Keratinocyte (primary cell): ENCODE results near the gene MXI1. TPM values are rescaled to one million over a fixed set of nuclear protein-coding genes. Genes with fewer than 3 reads are reported as not detected.
"Not testable (repeated sequence)": the region's sequence is repeated elsewhere in the genome, so short reads cannot be mapped to it uniquely, and the experiment has no call there.

ENCODE experiments used
- DNase-seq: peaks from one replicate; pipeline ENCODE4 v3.0.0-alpha.2; 2011; ENCODE audit warnings: low read depth, missing footprints, low spot score
- FAIRE-seq: peaks from 2 replicates; lab custom pipeline; 2011; peaks lifted over from hg19 to GRCh38; lab: Jason Lieb, UNC
- H2AFZ ChIP-seq: 2 replicates; pipeline ENCODE4 v1.6.0; 2012; ENCODE audit warnings: low read length, control low read depth, inconsistent platforms; ENCODE audit not compliant: control insufficient read depth
- H3K27ac ChIP-seq: 2 replicates; pipeline ENCODE4 v1.5.1; 2011; ENCODE audit warnings: low read length; ENCODE audit not compliant: control insufficient read depth, insufficient read depth
- H3K27me3 ChIP-seq: 3 replicates; pipeline ENCODE4 v1.6.0; 2011; ENCODE audit warnings: low read length; ENCODE audit not compliant: control insufficient read depth, insufficient read depth; ENCODE audit errors: extremely low read depth
- H3K36me3 ChIP-seq, 2 experiments: 2 replicates in 1 of 2; 3 replicates in 1 of 2; pipeline ENCODE4 v1.5.1; 2011; ENCODE audit warnings: low read length in 2 of 2, mild to moderate bottlenecking in 1 of 2; ENCODE audit not compliant: control insufficient read depth in 2 of 2, insufficient read depth in 2 of 2; ENCODE audit errors: extremely low read depth in 1 of 2
- H3K4me1 ChIP-seq: 3 replicates; pipeline ENCODE4 v1.5.1; 2011; ENCODE audit warnings: low read length; ENCODE audit not compliant: control insufficient read depth, insufficient read depth; ENCODE audit errors: extremely low read depth
- H3K4me2 ChIP-seq: 3 replicates; pipeline ENCODE4 v1.6.0; 2011; ENCODE audit warnings: low read depth, low read length; ENCODE audit not compliant: control insufficient read depth, insufficient read depth; ENCODE audit errors: extremely low read depth
- H3K4me3 ChIP-seq, 3 experiments: fragments of 200-600 bp in 1 of 3; sonication (generic) in 1 of 3; 2 replicates in 2 of 3; 3 replicates in 1 of 3; pipeline ENCODE4 v1.5.1; 2011 to 2016; ENCODE audit warnings: low read length in 3 of 3, mild to moderate bottlenecking in 3 of 3, control low read depth in 2 of 3, inconsistent platforms in 1 of 3, low read depth in 1 of 3, mixed read lengths in 1 of 3, mixed run types in 1 of 3, moderate library complexity in 1 of 3; ENCODE audit not compliant: control insufficient read depth in 2 of 3, insufficient read depth in 2 of 3; ENCODE audit errors: extremely low read depth in 1 of 3
- H3K79me2 ChIP-seq: 2 replicates; pipeline ENCODE4 v1.6.0; 2012; ENCODE audit warnings: low read length; ENCODE audit not compliant: control insufficient read depth, insufficient read depth
- H3K9ac ChIP-seq: 3 replicates; pipeline ENCODE4 v1.6.0; 2011; ENCODE audit warnings: low read length; ENCODE audit not compliant: control insufficient read depth, insufficient read depth; ENCODE audit errors: extremely low read depth
- H3K9me1 ChIP-seq: 3 replicates; pipeline ENCODE4 v1.6.0; 2011; ENCODE audit warnings: low read length; ENCODE audit not compliant: control insufficient read depth, insufficient read depth; ENCODE audit errors: extremely low read depth
- H3K9me3 ChIP-seq: 2 replicates; pipeline ENCODE4 v1.5.1; 2012; ENCODE audit warnings: low read depth, low read length; ENCODE audit not compliant: control insufficient read depth
- H4K20me1 ChIP-seq: 3 replicates; pipeline ENCODE4 v1.6.0; 2011; ENCODE audit warnings: low read length; ENCODE audit not compliant: control insufficient read depth, insufficient read depth; ENCODE audit errors: extremely low read depth
- EZH2 ChIP-seq: IDR thresholded peaks from one replicate; pipeline ENCODE4 v1.6.1; 2012; ENCODE audit warnings: inconsistent platforms, mild to moderate bottlenecking, low read length, moderate library complexity
- dilution Hi-C: fragments of 300-500 bp; cut with MboI; formaldehyde crosslinking; loops from one replicate; pipeline ENCODE4 v1.7.0; 2020; ENCODE audit warnings: low sequenced_read_pairs; ENCODE audit not compliant: extremely low pct_ligation_motif_present
- polyA plus RNA-seq, 5 experiments: library from polyadenylated mRNA; depleted of rRNA in 3 of 5; stranded (reverse) in 3 of 5; stranded (forward) in 1 of 5; unstranded in 1 of 5; fragments of >200 nt; gene quantifications; 1 replicate in 1 of 5; 2 replicates in 3 of 5; 3 replicates in 1 of 5; pipeline versions ENCODE4 v1.2.1 to v1.2.3, GENCODE V29; 2011 to 2012; ENCODE audit warnings: missing spikeins in 2 of 5, low read depth in 1 of 5, low replicate concordance in 1 of 5
- TF ChIP-seq, protein P1 (sequence below), 3 experiments: IDR thresholded peaks in 1 of 3; conservative IDR thresholded peaks in 1 of 3; optimal IDR thresholded peaks in 1 of 3; 2 replicates in 2 of 3; 3 replicates in 1 of 3; pipeline versions ENCODE3 to v1.5.1; 2011; ENCODE audit warnings: low read length in 3 of 3, mild to moderate bottlenecking in 3 of 3, moderate library complexity in 2 of 3, control low read depth in 1 of 3, inconsistent platforms in 1 of 3; ENCODE audit not compliant: insufficient read depth in 2 of 3; ENCODE audit errors: extremely low read depth in 1 of 3

Gene MXI1
- polyA plus RNA-seq, 1 donor (not counting 4 experiments of a cell fraction or from before 2014, with no cell fraction given): 17.8 TPM

DNA sequence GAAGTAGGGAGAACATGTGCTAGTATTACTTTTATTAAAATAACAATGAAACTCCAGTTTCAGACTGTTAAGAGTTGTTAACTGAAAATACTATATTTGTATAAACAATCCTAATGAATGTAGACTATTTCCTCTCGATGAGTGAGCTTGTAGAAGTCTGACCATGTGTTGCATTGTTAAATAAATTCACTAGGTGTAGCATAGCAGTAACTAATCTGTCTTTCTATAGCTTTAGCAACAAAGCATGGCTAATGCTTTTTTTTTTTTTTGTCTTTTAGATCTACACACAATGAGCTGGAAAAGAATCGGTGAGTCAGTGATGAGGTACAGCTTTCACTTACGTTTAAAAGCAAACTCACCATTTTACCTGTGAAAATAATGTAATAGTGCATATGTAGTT, 37.1 kb downstream of the MXI1 start:
- H3K36me3 ChIP-seq: no peaks in the 10 kb centered on the region
- H3K4me2 ChIP-seq: no peak overlapping the region
- H3K9ac ChIP-seq: no peak overlapping the region
- TF ChIP-seq EZH2: no peak
- TF ChIP-seq, protein P1, sequence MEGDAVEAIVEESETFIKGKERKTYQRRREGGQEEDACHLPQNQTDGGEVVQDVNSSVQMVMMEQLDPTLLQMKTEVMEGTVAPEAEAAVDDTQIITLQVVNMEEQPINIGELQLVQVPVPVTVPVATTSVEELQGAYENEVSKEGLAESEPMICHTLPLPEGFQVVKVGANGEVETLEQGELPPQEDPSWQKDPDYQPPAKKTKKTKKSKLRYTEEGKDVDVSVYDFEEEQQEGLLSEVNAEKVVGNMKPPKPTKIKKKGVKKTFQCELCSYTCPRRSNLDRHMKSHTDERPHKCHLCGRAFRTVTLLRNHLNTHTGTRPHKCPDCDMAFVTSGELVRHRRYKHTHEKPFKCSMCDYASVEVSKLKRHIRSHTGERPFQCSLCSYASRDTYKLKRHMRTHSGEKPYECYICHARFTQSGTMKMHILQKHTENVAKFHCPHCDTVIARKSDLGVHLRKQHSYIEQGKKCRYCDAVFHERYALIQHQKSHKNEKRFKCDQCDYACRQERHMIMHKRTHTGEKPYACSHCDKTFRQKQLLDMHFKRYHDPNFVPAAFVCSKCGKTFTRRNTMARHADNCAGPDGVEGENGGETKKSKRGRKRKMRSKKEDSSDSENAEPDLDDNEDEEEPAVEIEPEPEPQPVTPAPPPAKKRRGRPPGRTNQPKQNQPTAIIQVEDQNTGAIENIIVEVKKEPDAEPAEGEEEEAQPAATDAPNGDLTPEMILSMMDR (optimal IDR thresholded peaks at IDR 0.05 in 1 of 3, IDR thresholded peaks at IDR 0.05 in 1 of 3, conservative IDR thresholded peaks at IDR 0.05 in 1 of 3; ENCODE audit: extremely low read depth in 1 of 3, insufficient read depth in 2 of 3, low read length in 3 of 3): no peak
- H3K9me3 ChIP-seq: no peaks in the 10 kb centered on the region
- no peaks in the 10 kb centered on the region for H3K27me3 ChIP-seq
- H4K20me1 ChIP-seq: no peaks in the 10 kb centered on the region
- H3K4me1 ChIP-seq: no peaks in the 10 kb centered on the region
- no peak overlapping the region for H2AFZ ChIP-seq
- DNase-seq: no peak
- no peak overlapping the region for H3K27ac ChIP-seq
- no peaks in the 10 kb centered on the region for H3K79me2 ChIP-seq
- dilution Hi-C loops: no loop called here
- FAIRE-seq: no peak
- no peak overlapping the region for H3K4me3 ChIP-seq
- no peaks in the 10 kb centered on the region for H3K9me1 ChIP-seq

DNA sequence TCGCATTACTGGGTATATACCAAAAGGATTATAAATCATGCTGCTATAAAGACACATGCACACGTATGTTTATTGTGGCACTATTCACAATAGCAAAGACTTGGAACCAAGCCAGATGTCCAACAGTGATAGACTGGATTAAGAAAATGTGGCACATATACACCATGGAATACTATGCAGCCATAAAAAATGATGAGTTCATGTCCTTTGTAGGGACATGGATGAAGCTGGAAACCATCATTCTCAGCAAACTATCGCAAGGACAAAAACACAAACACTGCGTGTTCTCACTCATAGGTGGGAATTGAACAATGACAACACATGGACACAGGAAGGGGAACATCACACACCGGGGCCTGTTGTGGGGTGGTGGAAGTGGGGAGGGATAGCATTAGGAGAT, 40.4 kb downstream of the MXI1 start:
- H3K4me3 ChIP-seq, DNase-seq, H3K4me1 ChIP-seq, H4K20me1 ChIP-seq, H3K9me3 ChIP-seq, H3K4me2 ChIP-seq, H3K79me2 ChIP-seq, H2AFZ ChIP-seq, H3K27me3 ChIP-seq, H3K27ac ChIP-seq, dilution Hi-C loops, H3K9me1 ChIP-seq, H3K36me3 ChIP-seq, H3K9ac ChIP-seq, FAIRE-seq: not testable (repeated sequence)

DNA sequence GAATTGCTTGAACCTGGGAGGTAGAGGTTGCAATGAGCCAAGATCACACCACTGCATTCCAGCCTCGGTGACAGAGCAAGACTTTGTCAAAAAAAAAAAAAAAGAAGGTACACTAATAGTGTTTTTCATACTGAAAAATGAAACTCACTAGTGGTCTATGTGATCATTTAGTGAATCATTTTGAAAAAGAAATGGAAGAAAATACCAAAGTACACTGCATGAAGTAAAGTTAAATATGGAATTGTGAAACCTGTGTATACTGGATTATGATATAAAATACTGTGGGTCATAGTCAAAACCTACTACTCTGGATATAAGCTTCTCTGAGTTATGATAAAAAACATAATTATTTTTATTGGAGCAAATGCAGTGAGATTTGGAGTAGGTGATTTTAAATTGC, 42.1 kb downstream of the MXI1 start:
- H3K4me2 ChIP-seq, H3K4me1 ChIP-seq, DNase-seq, H3K9me1 ChIP-seq, H3K4me3 ChIP-seq, H2AFZ ChIP-seq, H3K36me3 ChIP-seq, H3K27ac ChIP-seq, H3K27me3 ChIP-seq, FAIRE-seq, dilution Hi-C loops, H3K9ac ChIP-seq, H4K20me1 ChIP-seq, H3K9me3 ChIP-seq, H3K79me2 ChIP-seq: not testable (repeated sequence)

DNA sequence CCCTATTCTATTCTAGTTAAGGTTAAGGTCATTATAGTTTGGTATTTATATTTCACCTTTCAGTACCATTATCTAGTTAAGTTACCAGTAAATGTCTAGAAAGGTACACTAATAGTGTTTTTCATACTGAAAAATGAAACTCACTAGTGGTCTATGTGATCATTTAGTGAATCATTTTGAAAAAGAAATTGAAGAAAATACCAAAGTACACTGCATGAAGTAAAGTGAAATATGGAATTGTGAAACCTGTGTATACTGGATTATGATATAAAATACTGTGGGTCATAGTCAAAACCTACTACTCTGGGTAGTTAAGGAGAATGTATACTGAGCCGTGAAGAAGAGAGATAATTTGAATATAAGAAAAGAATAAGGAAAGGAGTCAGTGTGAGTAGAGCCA, 44.0 kb downstream of the MXI1 start:
- H3K9me3 ChIP-seq, H2AFZ ChIP-seq, H3K4me3 ChIP-seq, H3K4me2 ChIP-seq, H3K27ac ChIP-seq, H3K9me1 ChIP-seq, DNase-seq, H4K20me1 ChIP-seq, H3K36me3 ChIP-seq, FAIRE-seq, H3K9ac ChIP-seq, H3K4me1 ChIP-seq, H3K27me3 ChIP-seq, dilution Hi-C loops, H3K79me2 ChIP-seq: not testable (repeated sequence)
